BJ (cell line): ENCODE measurements around the gene APOBEC3B. TPM values are rescaled to one million over a fixed set of nuclear protein-coding genes. Genes with fewer than 3 reads are reported as not detected.
"Not testable (repeated sequence)": the region's sequence is repeated elsewhere in the genome, so short reads cannot be mapped to it uniquely, and the experiment has no call there.

ENCODE experiments used
- CTCF ChIA-PET: fragments of 350-600 bp; formaldehyde crosslinking; extraction: SDS; loops from one replicate; lab custom pipeline; 2021; ENCODE audit warnings: antibody characterized with exemption, inconsistent platforms; lab: Yijun Ruan, JAX
- POLR2A ChIA-PET: fragments of 300-600 bp; sonication (Branson Sonifier 250); formaldehyde crosslinking; extraction: SDS; loops from one replicate; lab custom pipeline; 2021; ENCODE audit warnings: antibody characterized with exemption; lab: Charles Lee
- DNase-seq: peaks from one replicate; pipeline ENCODE4 v3.0.0-alpha.2; 2011; ENCODE audit warnings: low read depth
- H3K27me3 ChIP-seq: 2 replicates; pipeline ENCODE4 v1.6.0; 2011; ENCODE audit warnings: low read length; ENCODE audit not compliant: control insufficient read depth, insufficient read depth
- H3K36me3 ChIP-seq: 2 replicates; pipeline ENCODE4 v1.5.1; 2011; ENCODE audit warnings: low read length; ENCODE audit not compliant: control insufficient read depth, insufficient read depth
- H3K4me3 ChIP-seq: 2 replicates; pipeline ENCODE4 v1.5.1; 2011; ENCODE audit warnings: low read depth, mild to moderate bottlenecking, control low read depth, low read length
- polyA plus RNA-seq: library from polyadenylated mRNA; depleted of rRNA; stranded (reverse); fragments of >200 nt; gene quantifications from 2 replicates; pipeline ENCODE4 v1.2.3, GENCODE V29; 2011
- TF ChIP-seq, protein P1 (sequence below): IDR thresholded peaks from 2 replicates; pipeline ENCODE4 v1.5.1; 2011; ENCODE audit warnings: low read depth, mild to moderate bottlenecking, control low read depth, inconsistent platforms, low read length, moderate library complexity; ENCODE audit not compliant: insufficient read depth

Gene APOBEC3B
- polyA plus RNA-seq, 1 experiment, result 16.0 TPM

DNA sequence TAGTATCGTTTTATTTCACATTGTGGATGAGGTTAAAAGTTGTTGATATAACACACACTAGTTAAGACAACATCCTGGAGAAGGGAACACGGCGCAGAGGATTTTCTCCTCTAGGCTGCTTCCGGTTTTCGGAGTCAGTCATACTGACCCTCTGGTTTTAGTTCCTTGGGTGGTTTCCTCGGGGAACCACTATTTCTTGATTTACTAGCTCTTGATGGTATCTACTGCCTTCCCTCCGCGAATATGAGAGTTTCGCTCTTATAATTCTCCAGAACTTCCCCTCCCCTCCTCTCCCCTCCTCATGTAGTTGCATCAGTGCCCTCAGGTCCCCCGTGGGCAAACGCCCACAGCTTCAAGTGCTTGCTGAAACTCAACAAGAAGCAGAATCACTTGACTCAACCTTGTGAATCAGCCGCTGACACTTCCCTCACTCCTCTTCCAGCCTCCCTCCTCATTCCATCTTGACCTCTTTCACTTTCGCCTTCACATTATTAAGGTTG lies 40.6 kb upstream of the APOBEC3B start:
- Histone ChIP-seq H3K4me3 (no peak overlapping the region), H3K36me3 (no peaks in the 10 kb centered on the region), H3K27me3 (peaks cover 18% of the 10 kb centered on the region)
- no peak for DNase-seq
- TF ChIP-seq, protein P1, sequence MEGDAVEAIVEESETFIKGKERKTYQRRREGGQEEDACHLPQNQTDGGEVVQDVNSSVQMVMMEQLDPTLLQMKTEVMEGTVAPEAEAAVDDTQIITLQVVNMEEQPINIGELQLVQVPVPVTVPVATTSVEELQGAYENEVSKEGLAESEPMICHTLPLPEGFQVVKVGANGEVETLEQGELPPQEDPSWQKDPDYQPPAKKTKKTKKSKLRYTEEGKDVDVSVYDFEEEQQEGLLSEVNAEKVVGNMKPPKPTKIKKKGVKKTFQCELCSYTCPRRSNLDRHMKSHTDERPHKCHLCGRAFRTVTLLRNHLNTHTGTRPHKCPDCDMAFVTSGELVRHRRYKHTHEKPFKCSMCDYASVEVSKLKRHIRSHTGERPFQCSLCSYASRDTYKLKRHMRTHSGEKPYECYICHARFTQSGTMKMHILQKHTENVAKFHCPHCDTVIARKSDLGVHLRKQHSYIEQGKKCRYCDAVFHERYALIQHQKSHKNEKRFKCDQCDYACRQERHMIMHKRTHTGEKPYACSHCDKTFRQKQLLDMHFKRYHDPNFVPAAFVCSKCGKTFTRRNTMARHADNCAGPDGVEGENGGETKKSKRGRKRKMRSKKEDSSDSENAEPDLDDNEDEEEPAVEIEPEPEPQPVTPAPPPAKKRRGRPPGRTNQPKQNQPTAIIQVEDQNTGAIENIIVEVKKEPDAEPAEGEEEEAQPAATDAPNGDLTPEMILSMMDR, result no peak
- ChIA-PET POLR2A (no interaction called here), CTCF (interaction anchor here (0.6 to 3.1 kb wide), 3 partner anchors 14 to 197 kb away, joined by 4 to 11 read pairs (median 10); no protein-coding TSS in a partner anchor)

DNA sequence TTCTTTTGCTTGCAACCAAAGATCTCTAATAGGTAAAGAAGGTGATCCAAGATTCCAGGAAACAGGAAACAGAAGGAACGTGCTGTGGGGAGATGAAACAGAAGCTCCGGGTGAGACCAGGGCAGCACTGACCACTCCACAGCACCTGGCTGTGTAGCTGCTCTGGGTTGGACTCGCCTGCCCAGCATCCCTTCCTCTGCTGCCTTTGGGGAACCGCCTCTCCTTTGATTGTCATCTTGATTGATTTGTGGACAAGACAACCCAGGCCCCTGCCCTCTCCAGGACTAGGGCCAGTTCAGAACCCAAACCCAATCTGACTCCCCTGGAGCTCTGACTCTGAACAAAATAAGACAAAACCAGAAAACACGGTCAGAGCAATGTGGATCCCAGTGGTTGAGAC lies 39.4 kb upstream of the APOBEC3B start:
- DNase-seq, result no peak
- peaks cover 24% of the 10 kb centered on the region for H3K27me3 ChIP-seq
- H3K4me3 ChIP-seq, result no peak overlapping the region
- H3K36me3 ChIP-seq, result no peaks in the 10 kb centered on the region
- POLR2A ChIA-PET, result no interaction called here
- CTCF ChIA-PET, result interaction anchor here (1.4 to 1.8 kb wide), 2 partner anchors 11 to 15 kb away, joined by 6 read pairs; no protein-coding TSS in a partner anchor
- TF ChIP-seq, protein P1, result no peak

DNA sequence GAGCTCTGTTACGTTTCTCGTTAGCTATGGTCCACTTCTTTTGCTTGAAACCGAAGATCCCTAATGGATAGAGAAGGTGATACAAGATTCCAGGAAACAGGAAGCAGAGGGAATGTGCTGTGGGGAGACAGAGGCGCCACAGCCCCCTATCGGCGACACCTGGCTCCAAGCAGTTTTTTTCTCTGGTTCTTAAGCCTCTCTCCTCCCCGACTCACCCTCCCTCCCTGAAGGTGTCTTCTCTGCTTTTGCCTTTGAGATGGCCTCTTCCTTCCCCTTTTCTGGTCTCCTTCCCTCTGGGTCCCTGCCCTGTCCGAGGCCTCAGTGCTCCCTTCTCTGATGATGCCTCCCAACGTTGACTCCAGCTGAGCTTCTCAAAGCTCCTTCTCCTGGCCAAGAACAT lies 38.9 kb upstream of the APOBEC3B start:
- no peaks in the 10 kb centered on the region for H3K36me3 ChIP-seq
- no peak for DNase-seq
- H3K27me3 ChIP-seq, result peaks cover 24% of the 10 kb centered on the region
- POLR2A ChIA-PET, result no interaction called here
- CTCF ChIA-PET, result interaction anchor here (1.4 to 1.8 kb wide), 2 partner anchors 11 to 16 kb away, joined by 6 read pairs; no protein-coding TSS in a partner anchor
- TF ChIP-seq, protein P1, result no peak
- H3K4me3 ChIP-seq, result no peak overlapping the region

DNA sequence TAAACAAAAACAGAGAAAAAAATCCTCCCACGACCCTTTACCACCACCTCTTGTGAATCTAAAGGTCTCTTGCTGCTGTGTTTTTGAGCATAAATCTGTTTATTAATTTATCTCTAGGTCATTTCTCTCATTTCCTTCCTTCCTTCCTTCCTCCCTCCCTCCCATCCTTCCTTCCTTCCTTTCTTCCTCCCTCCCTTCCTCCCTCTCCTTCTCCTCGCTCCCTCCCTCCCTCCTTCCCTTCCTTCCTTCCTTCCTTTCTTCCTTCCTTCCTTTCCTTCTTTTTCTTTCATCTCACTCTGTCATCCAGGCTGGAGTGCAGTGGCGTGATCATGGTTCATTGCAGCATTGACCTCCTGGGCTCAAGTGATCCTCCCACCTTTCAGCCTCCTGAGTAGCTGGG lies 38.3 kb upstream of the APOBEC3B start:
- peaks cover 28% of the 10 kb centered on the region for H3K27me3 ChIP-seq
- no peaks in the 10 kb centered on the region for H3K36me3 ChIP-seq
- ChIA-PET POLR2A (no interaction called here), CTCF (interaction anchor here (1.1 to 1.8 kb wide), 3 partner anchors 12 to 17 kb away, joined by 4 to 6 read pairs (median 6); no protein-coding TSS in a partner anchor)
- DNase-seq, result no peak
- no peak overlapping the region for H3K4me3 ChIP-seq
- TF ChIP-seq, protein P1, result no peak

DNA sequence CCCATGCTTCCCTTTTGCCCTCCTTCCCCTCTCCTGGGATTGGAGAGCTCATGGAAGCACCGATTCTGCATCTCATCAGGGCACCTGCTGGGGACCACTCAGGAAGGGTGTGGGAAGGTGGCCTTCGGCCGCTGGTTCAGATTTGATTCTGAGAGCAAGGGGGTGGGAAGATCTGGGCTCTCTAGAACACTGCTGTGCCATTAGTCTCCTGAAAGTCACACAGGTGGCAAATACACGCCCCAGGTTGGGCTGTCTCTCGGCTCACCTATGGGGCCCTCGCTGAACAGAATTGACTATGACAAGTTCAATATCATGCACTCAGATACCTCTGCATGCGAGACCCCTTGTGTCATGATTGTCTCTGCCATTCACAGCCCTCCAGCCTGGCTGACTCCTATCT lies 37.5 kb upstream of the APOBEC3B start:
- ChIA-PET POLR2A (no interaction called here), CTCF (interaction anchor here (1.1 kb wide), 1 partner anchor 17 kb away, joined by 4 read pairs; no protein-coding TSS in a partner anchor)
- TF ChIP-seq, protein P1, result no peak
- no peaks in the 10 kb centered on the region for H3K36me3 ChIP-seq
- peaks cover 26% of the 10 kb centered on the region for H3K27me3 ChIP-seq
- DNase-seq, result no peak
- H3K4me3 ChIP-seq, result no peak overlapping the region

DNA sequence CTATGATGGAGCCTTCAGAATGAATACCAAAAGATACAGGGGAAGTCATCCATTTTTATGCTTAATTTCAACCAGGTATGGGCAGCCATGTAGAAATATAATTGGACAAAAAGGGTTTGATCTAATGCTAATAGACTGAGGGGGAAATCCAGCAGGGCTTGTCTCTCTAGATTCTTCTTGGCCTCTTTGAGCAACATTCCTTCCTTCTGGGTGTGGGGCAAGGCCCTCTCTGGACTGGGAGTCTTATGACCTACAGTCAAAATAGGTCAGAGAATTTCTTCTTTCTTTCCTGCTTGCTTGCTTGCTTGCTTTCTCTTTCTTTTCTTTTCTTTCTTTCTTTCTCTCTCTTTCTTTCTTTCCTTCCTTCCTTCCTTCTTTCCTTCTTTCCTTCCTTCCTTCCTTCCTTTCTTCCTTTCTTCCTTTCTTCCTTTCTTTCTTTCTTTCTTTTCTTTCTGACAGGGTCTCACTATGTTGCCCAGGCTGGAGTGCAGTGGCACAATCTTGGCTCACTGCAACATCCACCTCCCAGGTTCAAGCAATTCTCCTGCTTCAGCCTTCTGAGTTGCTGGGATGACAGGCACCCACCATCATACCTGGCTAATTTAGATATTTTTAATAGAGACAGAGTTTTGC lies 36.3 kb upstream of the APOBEC3B start:
- H3K36me3 ChIP-seq, H3K4me3 ChIP-seq, POLR2A ChIA-PET, DNase-seq, CTCF ChIA-PET: not testable (repeated sequence)
- H3K27me3 ChIP-seq, result peaks cover 28% of the 10 kb centered on the region
